Suprapubic skin (tissue), 4 donors: ENCODE results near the gene MAD1L1. TPM values are rescaled to one million over a fixed set of nuclear protein-coding genes. Genes with fewer than 3 reads are reported as not detected.

Experiments used
- DNase-seq, 2 donors: peaks; one replicate each; pipeline ENCODE4 v3.0.0-alpha.2; 2019; ENCODE audit warnings: low spot score in 2 of 2
- H3K27ac ChIP-seq: fragments of 200-600 bp; sonication (generic); one replicate; pipeline ENCODE4 v1.5.1; 2019
- H3K27me3 ChIP-seq: fragments of 200-600 bp; sonication (generic); one replicate; pipeline ENCODE4 v1.5.1; 2019
- H3K36me3 ChIP-seq: fragments of 200-600 bp; sonication (generic); one replicate; pipeline ENCODE4 v1.5.1; 2019
- H3K4me1 ChIP-seq: fragments of 200-600 bp; sonication (generic); one replicate; pipeline ENCODE4 v1.5.1; 2019
- H3K4me3 ChIP-seq: fragments of 200-600 bp; sonication (generic); one replicate; pipeline ENCODE4 v1.5.1; 2019; ENCODE audit warnings: mild to moderate bottlenecking
- H3K9me3 ChIP-seq: fragments of 200-600 bp; sonication (generic); one replicate; pipeline ENCODE4 v1.5.1; 2019
- CTCF ChIP-seq, 2 donors: fragments of 200-600 bp in 1 of 2; fragments of 450-650 bp in 1 of 2; sonication (generic) in 1 of 2; IDR thresholded peaks; one replicate each; pipeline ENCODE4 v1.5.1; 2016 to 2019; ENCODE audit warnings: antibody characterized with exemption in 2 of 2, mild to moderate bottlenecking in 1 of 2, moderate library complexity in 1 of 2
- EP300 ChIP-seq: sonication (generic); formaldehyde crosslinking; IDR thresholded peaks from one replicate; pipeline ENCODE4 v1.6.1; 2017; ENCODE audit warnings: antibody characterized with exemption
- POLR2A ChIP-seq, 2 donors: fragments of 450-650 bp; IDR thresholded peaks; one replicate each; pipeline ENCODE4 v1.6.1; 2017; ENCODE audit warnings: antibody characterized with exemption in 2 of 2, mild to moderate bottlenecking in 2 of 2, moderate library complexity in 2 of 2
- POLR2AphosphoS5 ChIP-seq, 3 donors: sonication (generic); formaldehyde crosslinking; IDR thresholded peaks; one replicate each; pipeline ENCODE4 v1.6.1; 2017; ENCODE audit warnings: antibody characterized with exemption in 3 of 3
- WGBS: methylation state at CpG from one replicate; pipeline ENCODE4 v1.1.5; 2018; 5-methylcytosine and 5-hydroxymethylcytosine counted together
- total RNA-seq, 4 donors: library from RNA; depleted of rRNA; stranded (reverse); fragments of >200 nt; gene quantifications; one replicate each; pipeline ENCODE4 v1.1.0, GENCODE V29; 2016

MAD1L1 gene
- total RNA-seq, 4 donors from 2014 or later = 53.2 to 69.8 (median 62.2) TPM

- WGBS = 89% methylated on average over 43 of the region's 45 CpGs
- H3K27me3 ChIP-seq = no peaks in the 10 kb centered on the region
- H3K4me3 ChIP-seq = no peak overlapping the region
- TF ChIP-seq POLR2A (IDR thresholded peaks at IDR 0.05) = no peak
- no peak for TF ChIP-seq EP300
- no peak for TF ChIP-seq CTCF (IDR thresholded peaks at IDR 0.05)
- no peak for TF ChIP-seq POLR2AphosphoS5 (IDR thresholded peaks at IDR 0.05)
- no peaks in the 10 kb centered on the region for H3K9me3 ChIP-seq
- H3K36me3 ChIP-seq = no peaks in the 10 kb centered on the region
- peak; percentile 44 to 63 for DNase-seq
- H3K4me1 ChIP-seq = peaks cover 4% of the 10 kb centered on the region
- no peak overlapping the region for H3K27ac ChIP-seq
These were observed 376.4 kb downstream of the MAD1L1 start for GRCh38 chr7:1856161-1856887.

GRCh38 chr7:1855725-1856160 lies 377.0 kb downstream of the MAD1L1 start:
- peak in 1 of 2 donors; percentile 67 for DNase-seq
- Histone ChIP-seq H3K27me3 (no peaks in the 10 kb centered on the region), H3K4me3 (no peak overlapping the region), H3K36me3 (no peaks in the 10 kb centered on the region), H3K27ac (no peak overlapping the region), H3K9me3 (no peaks in the 10 kb centered on the region), H3K4me1 (peaks cover 4% of the 10 kb centered on the region)
- TF ChIP-seq POLR2AphosphoS5 (IDR thresholded peaks at IDR 0.05) = no peak
- no peak for TF ChIP-seq EP300
- no peak for TF ChIP-seq POLR2A (IDR thresholded peaks at IDR 0.05)
- no peak for TF ChIP-seq CTCF (IDR thresholded peaks at IDR 0.05)
- WGBS = 91% methylated on average over 13 of the region's 14 CpGs

DNA sequence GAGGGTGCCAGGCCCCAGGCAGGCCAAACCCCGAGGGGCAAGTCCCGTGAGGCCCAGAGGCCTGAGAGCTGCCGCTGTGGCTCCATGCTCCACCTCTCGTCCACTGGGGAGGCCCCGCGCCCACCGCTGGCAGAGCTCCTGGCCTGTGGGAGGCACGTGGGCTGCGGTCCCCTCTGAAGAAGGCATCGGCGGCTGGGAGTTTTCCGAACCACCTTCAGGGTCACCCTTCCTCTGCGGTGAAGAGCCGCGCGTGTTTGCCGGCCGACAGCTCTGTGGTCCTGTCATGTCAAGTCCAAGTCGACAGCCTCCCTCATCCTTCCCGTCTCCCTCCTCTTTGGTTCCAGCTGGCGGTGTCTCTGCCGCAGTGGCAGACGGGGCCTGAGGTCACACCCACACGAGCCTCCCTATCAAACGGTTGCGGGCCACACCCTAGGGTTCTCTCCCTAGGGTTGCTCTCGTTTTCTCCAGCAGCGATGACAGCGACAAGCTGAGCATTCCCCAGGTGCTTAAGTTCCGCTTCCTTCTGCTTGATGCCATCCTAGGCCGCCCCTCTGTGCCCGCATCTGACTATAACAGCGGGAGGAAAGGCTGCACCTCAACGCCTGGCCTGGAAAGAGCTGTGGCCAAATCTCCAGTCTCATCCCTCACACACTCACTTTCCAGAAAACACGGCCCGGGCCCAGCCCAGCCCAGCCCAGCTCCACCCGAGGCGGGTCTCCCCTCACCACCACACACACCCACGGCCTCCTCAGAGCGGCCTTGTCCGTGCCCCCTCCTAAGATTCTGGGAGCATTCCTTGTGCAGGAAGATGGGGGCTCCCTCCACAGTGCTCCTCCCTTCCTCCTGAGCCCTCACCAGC lies 377.6 kb downstream of the MAD1L1 start:
- 88% methylated on average over 28 of the region's 41 CpGs for WGBS
- DNase-seq = peak; percentile 42 to 80
- Histone ChIP-seq H3K36me3 (no peaks in the 10 kb centered on the region), H3K27ac (no peak overlapping the region), H3K9me3 (no peaks in the 10 kb centered on the region), H3K4me1 (peaks cover 4% of the 10 kb centered on the region), H3K27me3 (no peaks in the 10 kb centered on the region), H3K4me3 (no peak overlapping the region)
- TF ChIP-seq POLR2AphosphoS5 (IDR thresholded peaks at IDR 0.05) (no peak), POLR2A (IDR thresholded peaks at IDR 0.05) (no peak), EP300 (no peak), CTCF (IDR thresholded peaks at IDR 0.05) (no peak)

- no peaks in the 10 kb centered on the region for H3K27me3 ChIP-seq
- peaks cover 4% of the 10 kb centered on the region for H3K4me1 ChIP-seq
- H3K27ac ChIP-seq = no peak overlapping the region
- WGBS = 96% methylated on average over 21 of the region's 38 CpGs
- no peak overlapping the region for H3K4me3 ChIP-seq
- TF ChIP-seq POLR2A (IDR thresholded peaks at IDR 0.05) (no peak), EP300 (no peak), POLR2AphosphoS5 (IDR thresholded peaks at IDR 0.05) (no peak), CTCF (IDR thresholded peaks at IDR 0.05) (no peak)
- no peaks in the 10 kb centered on the region for H3K9me3 ChIP-seq
- DNase-seq = peak; percentile 50 to 65
- H3K36me3 ChIP-seq = no peaks in the 10 kb centered on the region
These were observed 378.5 kb downstream of the MAD1L1 start for GRCh38 chr7:1853986-1854865.
